Muscle of leg (tissue), 11 donors: ENCODE results near the gene HNMT. TPM values are rescaled to one million over a fixed set of nuclear protein-coding genes. Genes with fewer than 3 reads are reported as not detected.
"Not testable (repeated sequence)": the region's sequence is repeated elsewhere in the genome, so short reads cannot be mapped to it uniquely, and the experiment has no call there.

Experiments used
- DNase-seq: peaks from one replicate; pipeline ENCODE4 v3.0.0; 2013
- H3K27ac ChIP-seq: one replicate; pipeline ENCODE4 v1.5.1; 2013; ENCODE audit warnings: mild to moderate bottlenecking, low read length, control low read depth
- H3K27me3 ChIP-seq: one replicate; pipeline ENCODE4 v1.6.1; 2013; ENCODE audit warnings: low read length; ENCODE audit not compliant: control insufficient read depth, insufficient read depth
- H3K36me3 ChIP-seq: one replicate; pipeline ENCODE4 v1.6.1; 2013; ENCODE audit warnings: low read length; ENCODE audit not compliant: control insufficient read depth, insufficient read depth
- H3K4me1 ChIP-seq: one replicate; pipeline ENCODE4 v1.6.1; 2013; ENCODE audit warnings: low read length; ENCODE audit not compliant: control insufficient read depth, insufficient read depth
- H3K4me3 ChIP-seq: one replicate; pipeline ENCODE4 v1.5.1; 2013; ENCODE audit warnings: low read length, control low read depth
- H3K9me3 ChIP-seq: replicated peaks from 2 replicates; pipeline ENCODE4 v1.6.1; 2013; ENCODE audit warnings: low read depth, low read length; ENCODE audit not compliant: control insufficient read depth
- WGBS: methylation state at CpG from one replicate; pipeline ENCODE4 v1.1.5; 2013; ENCODE audit warnings: missing lambda C conversion rate; ENCODE audit not compliant: insufficient coverage; 5-methylcytosine and 5-hydroxymethylcytosine counted together
- polyA plus RNA-seq, 8 donors: library from polyadenylated mRNA; unstranded; fragments of 120-200 nt; gene quantifications; one replicate each; pipeline versions ENCODE4 v1.2.1 to v1.2.3, GENCODE V29; 2013; ENCODE audit warnings: inconsistent platforms in 1 of 8, low replicate concordance in 1 of 8; ENCODE audit not compliant: insufficient read length in 8 of 8, insufficient read depth in 1 of 8
- total RNA-seq: library from RNA; stranded (reverse); fragments of 120-200 nt; gene quantifications from one replicate; pipeline ENCODE4 v1.2.4, GENCODE V29; 2013

Gene HNMT
- total and polyA plus RNA-seq, 9 donors, result 16.3 to 37.7 (median 23.5) TPM

- Histone ChIP-seq H3K27ac (no peak overlapping the region), H3K27me3 (no peaks in the 10 kb centered on the region), H3K4me1 (no peaks in the 10 kb centered on the region), H3K4me3 (no peak overlapping the region), H3K36me3 (no peaks in the 10 kb centered on the region), H3K9me3 (no peaks in the 10 kb centered on the region)
- no peak for DNase-seq
- WGBS, result 83% methylated on average over 3 of the region's 3 CpGs
These were observed 70.3 kb downstream of the HNMT start for GRCh38 chr2:138034536-138034935.

- no peak for DNase-seq
- H3K9me3 ChIP-seq, result no peaks in the 10 kb centered on the region
These were observed 71.4 kb downstream of the HNMT start for GRCh38 chr2:138035608-138036217.

GRCh38 chr2:138036522-138036921, 72.2 kb downstream of the HNMT start:
- Histone ChIP-seq H3K9me3 (no peaks in the 10 kb centered on the region), H3K4me3 (no peak overlapping the region), H3K36me3 (no peaks in the 10 kb centered on the region), H3K27me3 (no peaks in the 10 kb centered on the region), H3K27ac (no peak overlapping the region), H3K4me1 (no peaks in the 10 kb centered on the region)
- DNase-seq, result no peak
- no CpG with 5 or more reads among the region's 5 CpGs for WGBS

More at GRCh38 chr2:138035608-138036217, 71.4 kb downstream of the HNMT start:
- 60% methylated on average over 1 of the region's 4 CpGs for WGBS
- H3K4me3 ChIP-seq, result no peak overlapping the region
- H3K27me3 ChIP-seq, result no peaks in the 10 kb centered on the region
- no peaks in the 10 kb centered on the region for H3K36me3 ChIP-seq
- H3K27ac ChIP-seq, result no peak overlapping the region
- H3K4me1 ChIP-seq, result no peaks in the 10 kb centered on the region

GRCh38 chr2:138037090-138037489, 72.8 kb downstream of the HNMT start:
- WGBS, result no CpG with 5 or more reads among the region's 2 CpGs
- Histone ChIP-seq H3K27ac (no peak overlapping the region), H3K36me3 (no peaks in the 10 kb centered on the region), H3K9me3 (no peaks in the 10 kb centered on the region), H3K27me3 (no peaks in the 10 kb centered on the region), H3K4me1 (no peaks in the 10 kb centered on the region), H3K4me3 (no peak overlapping the region)
- DNase-seq, result no peak

GRCh38 chr2:138040616-138041015, 76.3 kb downstream of the HNMT start:
- no peaks in the 10 kb centered on the region for H3K27me3 ChIP-seq
- H3K9me3 ChIP-seq, result no peaks in the 10 kb centered on the region
- H3K4me1 ChIP-seq, result no peaks in the 10 kb centered on the region
- no peaks in the 10 kb centered on the region for H3K36me3 ChIP-seq
- no peak for DNase-seq
- WGBS, result 86% methylated on average over 1 of the region's 5 CpGs
- H3K27ac ChIP-seq, result no peak overlapping the region
- H3K4me3 ChIP-seq, result no peak overlapping the region

- no peak overlapping the region for H3K27ac ChIP-seq
- no peaks in the 10 kb centered on the region for H3K36me3 ChIP-seq
- no peak overlapping the region for H3K4me3 ChIP-seq
- DNase-seq, result no peak
- H3K9me3 ChIP-seq, result no peaks in the 10 kb centered on the region
- no peaks in the 10 kb centered on the region for H3K4me1 ChIP-seq
- H3K27me3 ChIP-seq, result no peaks in the 10 kb centered on the region
- WGBS, result 79% methylated on average over 3 of the region's 3 CpGs
These were observed 78.0 kb downstream of the HNMT start for GRCh38 chr2:138042311-138042710.

GRCh38 chr2:138043588-138043987, 79.3 kb downstream of the HNMT start:
- H3K4me1 ChIP-seq, DNase-seq, H3K36me3 ChIP-seq, H3K27me3 ChIP-seq, H3K27ac ChIP-seq, H3K4me3 ChIP-seq, H3K9me3 ChIP-seq: not testable (repeated sequence)
- 100% methylated on average over 1 of the region's 6 CpGs for WGBS

GRCh38 chr2:138058427-138058826, 94.2 kb downstream of the HNMT start:
- H3K9me3 ChIP-seq, result no peaks in the 10 kb centered on the region
- no peak overlapping the region for H3K27ac ChIP-seq
- H3K4me1 ChIP-seq, result no peaks in the 10 kb centered on the region
- no peak for DNase-seq
- H3K27me3 ChIP-seq, result no peaks in the 10 kb centered on the region
- H3K4me3 ChIP-seq, result no peak overlapping the region
- no peaks in the 10 kb centered on the region for H3K36me3 ChIP-seq
- WGBS, result no CpG with 5 or more reads among the region's 1 CpG

- no peaks in the 10 kb centered on the region for H3K27me3 ChIP-seq
- H3K9me3 ChIP-seq, result no peaks in the 10 kb centered on the region
- no peaks in the 10 kb centered on the region for H3K4me1 ChIP-seq
- H3K27ac ChIP-seq, result no peak overlapping the region
- H3K4me3 ChIP-seq, result no peak overlapping the region
- DNase-seq, result peak; percentile 36
- H3K36me3 ChIP-seq, result no peaks in the 10 kb centered on the region
- no CpG with 5 or more reads among the region's 3 CpGs for WGBS
These were observed 95.4 kb downstream of the HNMT start for GRCh38 chr2:138059487-138060300.

- no peaks in the 10 kb centered on the region for H3K9me3 ChIP-seq
- WGBS, result 71% methylated on average over 1 of the region's 1 CpG
- no peak overlapping the region for H3K27ac ChIP-seq
- no peaks in the 10 kb centered on the region for H3K27me3 ChIP-seq
- no peaks in the 10 kb centered on the region for H3K36me3 ChIP-seq
- H3K4me3 ChIP-seq, result no peak overlapping the region
- DNase-seq, result peak; percentile 67
- no peaks in the 10 kb centered on the region for H3K4me1 ChIP-seq
These were observed 96.0 kb downstream of the HNMT start for GRCh38 chr2:138060301-138060635.
